Astrocyte (in vitro differentiated cells and primary cell): Measurements from ENCODE around the gene IGFBP2. TPM values are rescaled to one million over a fixed set of nuclear protein-coding genes. Genes with fewer than 3 reads are reported as not detected.

Source experiments
- DNase-seq: peaks from one replicate; pipeline ENCODE4 v3.0.0-alpha.2; 2010; ENCODE audit warnings: low read depth
- FAIRE-seq: peaks from 2 replicates; lab custom pipeline; 2011; peaks lifted over from hg19 to GRCh38; lab: Jason Lieb, UNC
- H2AFZ ChIP-seq: 2 replicates; pipeline ENCODE4 v1.6.0; 2012; ENCODE audit warnings: low read depth, low read length, inconsistent platforms
- H3K27ac ChIP-seq: 2 replicates; pipeline ENCODE4 v1.5.1; 2011; ENCODE audit warnings: low read depth, low read length, inconsistent platforms
- H3K27me3 ChIP-seq: 2 replicates; pipeline ENCODE4 v1.6.0; 2011; ENCODE audit warnings: low read length, inconsistent platforms; ENCODE audit not compliant: insufficient read depth
- H3K36me3 ChIP-seq: 2 replicates; pipeline ENCODE4 v1.5.1; 2011; ENCODE audit warnings: low read length, inconsistent platforms; ENCODE audit not compliant: insufficient read depth
- H3K4me1 ChIP-seq: 2 replicates; pipeline ENCODE4 v1.5.1; 2011; ENCODE audit warnings: low read length, inconsistent platforms; ENCODE audit not compliant: insufficient read depth
- H3K4me2 ChIP-seq: 2 replicates; pipeline ENCODE4 v1.6.0; 2012; ENCODE audit warnings: low read length, inconsistent platforms
- H3K4me3 ChIP-seq: 2 replicates; pipeline ENCODE4 v1.5.1; 2011; ENCODE audit warnings: low read depth, mild to moderate bottlenecking, low read length, inconsistent platforms; ENCODE audit not compliant: insufficient read depth
- H3K79me2 ChIP-seq: 2 replicates; pipeline ENCODE4 v1.6.0; 2012; ENCODE audit warnings: mild to moderate bottlenecking, low read length, inconsistent platforms; ENCODE audit not compliant: insufficient read depth
- H3K9ac ChIP-seq: 2 replicates; pipeline ENCODE4 v1.6.0; 2012; ENCODE audit warnings: mild to moderate bottlenecking, low read length, inconsistent platforms
- H3K9me3 ChIP-seq: 2 replicates; pipeline ENCODE4 v1.5.1; 2012; ENCODE audit warnings: low read depth, mild to moderate bottlenecking, low read length, inconsistent platforms; ENCODE audit not compliant: insufficient read depth
- H4K20me1 ChIP-seq: 2 replicates; pipeline ENCODE4 v1.6.0; 2012; ENCODE audit warnings: low read length, inconsistent platforms; ENCODE audit not compliant: insufficient read depth
- H3K27ac Mint-ChIP-seq: one replicate; pipeline ENCODE4 v1.8.0; 2021; ENCODE audit warnings: mild to moderate bottlenecking, mixed read lengths; ENCODE audit not compliant: unreplicated experiment
- H3K27me3 Mint-ChIP-seq: one replicate; pipeline ENCODE4 v1.8.0; 2021; ENCODE audit warnings: low read depth, mixed read lengths; ENCODE audit not compliant: unreplicated experiment
- H3K36me3 Mint-ChIP-seq: one replicate; pipeline ENCODE4 v1.8.0; 2021; ENCODE audit warnings: low read depth, mixed read lengths; ENCODE audit not compliant: unreplicated experiment
- H3K4me1 Mint-ChIP-seq: one replicate; pipeline ENCODE4 v1.8.0; 2021; ENCODE audit warnings: low read depth, mixed read lengths; ENCODE audit not compliant: unreplicated experiment
- H3K4me3 Mint-ChIP-seq: one replicate; pipeline ENCODE4 v1.8.0; 2021; ENCODE audit warnings: mild to moderate bottlenecking, moderate library complexity, mixed read lengths; ENCODE audit not compliant: unreplicated experiment
- H3K9me3 Mint-ChIP-seq: one replicate; pipeline ENCODE4 v1.8.0; 2021; ENCODE audit warnings: mild to moderate bottlenecking, mixed read lengths; ENCODE audit not compliant: unreplicated experiment
- EZH2 ChIP-seq: IDR thresholded peaks from 2 replicates; pipeline ENCODE4 v1.6.1; 2012; ENCODE audit warnings: mild to moderate bottlenecking, low read length, inconsistent platforms; ENCODE audit not compliant: insufficient read depth
- total RNA-seq: library from RNA; stranded (reverse); gene quantifications from 2 replicates; pipeline ENCODE4 v1.2.1, GENCODE V29; 2021
- TF ChIP-seq, protein P1 (sequence below): IDR thresholded peaks from 2 replicates; pipeline ENCODE4 v1.5.1; 2011; ENCODE audit warnings: low read depth, mild to moderate bottlenecking, inconsistent platforms, low read length, moderate library complexity; ENCODE audit not compliant: insufficient read depth

Gene IGFBP2
- total RNA-seq, 1 donor from 2014 or later = 944 TPM

DNA sequence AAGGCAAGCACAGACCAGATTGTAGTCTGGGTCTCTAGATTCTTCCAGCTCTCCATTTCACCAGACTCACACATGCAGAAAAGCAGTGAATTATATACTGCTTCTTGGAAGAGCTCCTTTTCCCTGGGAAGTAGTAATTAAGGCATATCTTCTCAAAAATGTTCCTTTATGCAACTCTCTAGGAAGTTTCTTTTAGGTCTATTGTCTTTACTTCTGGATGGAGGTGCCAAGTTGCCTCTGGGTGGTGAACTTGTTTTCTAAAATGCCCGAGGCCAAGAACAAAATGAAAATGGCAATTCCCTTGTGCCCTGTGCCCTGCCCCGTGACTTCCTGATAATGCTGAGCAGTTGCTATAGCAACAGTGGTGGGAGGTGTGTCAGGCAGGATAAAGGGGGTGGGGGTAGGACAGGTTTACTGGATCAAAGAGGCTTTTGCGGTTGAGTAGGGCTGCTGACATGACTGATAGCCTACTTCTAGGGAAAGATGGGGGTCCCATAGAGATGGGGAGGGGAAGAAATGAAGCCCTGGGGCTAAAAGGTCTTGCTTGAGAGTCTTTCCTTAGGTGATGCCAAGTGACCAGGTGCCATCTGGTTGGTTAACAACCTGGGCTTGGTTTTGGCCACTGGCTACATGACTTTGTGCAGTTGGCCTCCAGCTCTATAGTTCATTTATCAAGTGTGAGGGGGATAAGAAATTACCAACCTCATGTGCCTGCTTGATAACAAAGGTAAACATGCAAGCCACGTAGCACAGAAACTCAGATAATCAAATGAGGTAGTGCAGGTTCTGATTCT lies 11.8 kb downstream of the IGFBP2 start:
- Mint-ChIP-seq H3K27ac (no peak overlapping the region), H3K4me1 (peaks cover 54% of the 10 kb centered on the region), H3K36me3 (peaks cover 42% of the 10 kb centered on the region), H3K27me3 (no peaks in the 10 kb centered on the region), H3K4me3 (no peak overlapping the region), H3K9me3 (peaks cover 2% of the 10 kb centered on the region)
- DNase-seq (no peak), FAIRE-seq (no peak)
- peaks cover 65% of the 10 kb centered on the region for H3K79me2 ChIP-seq
- no peaks in the 10 kb centered on the region for H3K9me3 ChIP-seq
- no peak overlapping the region for H3K9ac ChIP-seq
- peaks cover 19% of the 10 kb centered on the region for H3K4me1 ChIP-seq
- H3K36me3 ChIP-seq = peaks cover 3% of the 10 kb centered on the region
- no peak overlapping the region for H3K4me2 ChIP-seq
- H2AFZ ChIP-seq = no peak overlapping the region
- no peak overlapping the region for H3K4me3 ChIP-seq
- H3K27ac ChIP-seq = no peak overlapping the region
- peaks cover 19% of the 10 kb centered on the region for H4K20me1 ChIP-seq
- no peak for TF ChIP-seq EZH2
- TF ChIP-seq, protein P1, sequence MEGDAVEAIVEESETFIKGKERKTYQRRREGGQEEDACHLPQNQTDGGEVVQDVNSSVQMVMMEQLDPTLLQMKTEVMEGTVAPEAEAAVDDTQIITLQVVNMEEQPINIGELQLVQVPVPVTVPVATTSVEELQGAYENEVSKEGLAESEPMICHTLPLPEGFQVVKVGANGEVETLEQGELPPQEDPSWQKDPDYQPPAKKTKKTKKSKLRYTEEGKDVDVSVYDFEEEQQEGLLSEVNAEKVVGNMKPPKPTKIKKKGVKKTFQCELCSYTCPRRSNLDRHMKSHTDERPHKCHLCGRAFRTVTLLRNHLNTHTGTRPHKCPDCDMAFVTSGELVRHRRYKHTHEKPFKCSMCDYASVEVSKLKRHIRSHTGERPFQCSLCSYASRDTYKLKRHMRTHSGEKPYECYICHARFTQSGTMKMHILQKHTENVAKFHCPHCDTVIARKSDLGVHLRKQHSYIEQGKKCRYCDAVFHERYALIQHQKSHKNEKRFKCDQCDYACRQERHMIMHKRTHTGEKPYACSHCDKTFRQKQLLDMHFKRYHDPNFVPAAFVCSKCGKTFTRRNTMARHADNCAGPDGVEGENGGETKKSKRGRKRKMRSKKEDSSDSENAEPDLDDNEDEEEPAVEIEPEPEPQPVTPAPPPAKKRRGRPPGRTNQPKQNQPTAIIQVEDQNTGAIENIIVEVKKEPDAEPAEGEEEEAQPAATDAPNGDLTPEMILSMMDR = no peak
- no peaks in the 10 kb centered on the region for H3K27me3 ChIP-seq

DNA sequence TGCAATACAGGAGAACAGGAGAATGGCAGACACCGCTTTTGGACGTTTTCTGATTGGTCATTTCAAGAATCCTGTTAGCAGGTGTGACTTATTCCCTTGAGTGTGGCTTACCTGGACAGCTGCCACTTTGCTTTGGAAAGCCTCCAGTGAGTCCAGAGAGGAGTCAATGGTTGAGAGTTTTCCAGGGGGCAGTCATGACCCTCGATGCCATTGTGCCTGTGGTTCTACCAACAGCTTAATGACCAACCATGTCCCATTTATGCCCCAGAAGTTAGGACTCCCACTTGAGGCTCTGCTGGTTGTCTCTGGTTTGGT lies 12.4 kb downstream of the IGFBP2 start:
- FAIRE-seq (peak; percentile 41), DNase-seq (no peak)
- Mint-ChIP-seq H3K4me3 (no peak overlapping the region), H3K27me3 (no peaks in the 10 kb centered on the region), H3K27ac (no peak overlapping the region), H3K9me3 (peaks cover 2% of the 10 kb centered on the region), H3K36me3 (peaks cover 43% of the 10 kb centered on the region), H3K4me1 (peaks cover 58% of the 10 kb centered on the region)
- TF ChIP-seq, protein P1 = no peak
- TF ChIP-seq EZH2 = no peak
- peaks cover 22% of the 10 kb centered on the region for H4K20me1 ChIP-seq
- no peak overlapping the region for H2AFZ ChIP-seq
- no peak overlapping the region for H3K9ac ChIP-seq
- H3K4me2 ChIP-seq = no peak overlapping the region
- no peak overlapping the region for H3K27ac ChIP-seq
- no peaks in the 10 kb centered on the region for H3K27me3 ChIP-seq
- no peak overlapping the region for H3K4me3 ChIP-seq
- H3K36me3 ChIP-seq = peaks cover 3% of the 10 kb centered on the region
- H3K9me3 ChIP-seq = no peaks in the 10 kb centered on the region
- H3K4me1 ChIP-seq = peaks cover 19% of the 10 kb centered on the region
- H3K79me2 ChIP-seq = peaks cover 65% of the 10 kb centered on the region

DNA sequence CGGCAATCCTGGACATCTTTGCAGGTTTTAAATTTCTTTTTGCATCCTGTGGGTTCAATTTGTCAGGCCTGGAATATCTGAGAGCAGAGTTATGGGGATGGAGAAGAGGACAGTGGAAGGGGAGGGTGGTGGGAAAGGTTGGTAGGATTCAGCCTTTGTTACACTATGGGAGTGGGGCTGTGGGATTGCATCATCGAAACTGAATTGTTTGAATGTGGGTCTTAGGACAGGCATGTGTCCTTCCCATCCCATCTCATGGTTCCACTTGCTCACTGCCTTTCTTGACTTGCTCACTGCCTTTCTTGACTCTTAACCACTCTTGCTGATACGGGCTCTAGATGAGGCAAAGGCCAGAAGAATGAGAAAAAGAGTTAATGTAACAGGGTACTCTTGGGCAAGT lies 12.9 kb downstream of the IGFBP2 start:
- no peaks in the 10 kb centered on the region for H3K27me3 ChIP-seq
- DNase-seq (no peak), FAIRE-seq (no peak)
- H3K4me1 ChIP-seq = peaks cover 19% of the 10 kb centered on the region
- no peak overlapping the region for H3K27ac ChIP-seq
- Mint-ChIP-seq H3K27ac (no peak overlapping the region), H3K27me3 (no peaks in the 10 kb centered on the region), H3K36me3 (peaks cover 45% of the 10 kb centered on the region), H3K9me3 (peaks cover 2% of the 10 kb centered on the region), H3K4me1 (peaks cover 62% of the 10 kb centered on the region), H3K4me3 (peak overlapping the region; percentile 31)
- peaks cover 65% of the 10 kb centered on the region for H3K79me2 ChIP-seq
- peaks cover 3% of the 10 kb centered on the region for H3K36me3 ChIP-seq
- H4K20me1 ChIP-seq = peaks cover 17% of the 10 kb centered on the region
- H3K9me3 ChIP-seq = no peaks in the 10 kb centered on the region
- no peak for TF ChIP-seq EZH2
- TF ChIP-seq, protein P1 = no peak
- H3K9ac ChIP-seq = no peak overlapping the region
- no peak overlapping the region for H3K4me3 ChIP-seq
- H2AFZ ChIP-seq = no peak overlapping the region
- H3K4me2 ChIP-seq = no peak overlapping the region
